H9 (cell line): Measurements from ENCODE around the gene SCN5A. TPM values are rescaled to one million over a fixed set of nuclear protein-coding genes. Genes with fewer than 3 reads are reported as not detected.

Experiments
- DNase-seq: peaks from one replicate; pipeline ENCODE4 v3.0.0-alpha.2; 2017
- H2AFZ ChIP-seq: one replicate; pipeline ENCODE4 v1.6.1; 2013; ENCODE audit warnings: mild to moderate bottlenecking, low read length, control low read depth, moderate library complexity
- H2AK5ac ChIP-seq: 2 replicates; pipeline ENCODE4 v1.6.1; 2013; ENCODE audit warnings: low read length, control low read depth, mixed read lengths; ENCODE audit not compliant: insufficient read length
- H2BK120ac ChIP-seq: one replicate; pipeline ENCODE4 v1.6.1; 2013; ENCODE audit warnings: low read depth, mild to moderate bottlenecking, low read length, control low read depth, inconsistent platforms; ENCODE audit not compliant: poor library complexity, severe bottlenecking
- H2BK12ac ChIP-seq: 2 replicates; pipeline ENCODE4 v1.6.1; 2013; ENCODE audit warnings: low read length, control low read depth, mixed read lengths, low read depth; ENCODE audit not compliant: insufficient read length
- H2BK15ac ChIP-seq: 2 replicates; pipeline ENCODE4 v1.6.1; 2013; ENCODE audit warnings: low read depth, low read length, control low read depth
- H2BK20ac ChIP-seq: one replicate; pipeline ENCODE4 v1.6.1; 2013; ENCODE audit warnings: low read depth, mild to moderate bottlenecking, low read length, control low read depth, inconsistent platforms; ENCODE audit not compliant: poor library complexity, severe bottlenecking
- H2BK5ac ChIP-seq: 2 replicates; pipeline ENCODE4 v1.6.1; 2013; ENCODE audit warnings: low read length, control low read depth, mixed read lengths; ENCODE audit not compliant: insufficient read length
- H3K14ac ChIP-seq: 2 replicates; pipeline ENCODE4 v1.6.1; 2013; ENCODE audit warnings: low read length, control low read depth; ENCODE audit not compliant: insufficient read depth
- H3K18ac ChIP-seq: 2 replicates; pipeline ENCODE4 v1.6.1; 2013; ENCODE audit warnings: low read depth, mild to moderate bottlenecking, mixed read lengths, low read length, control low read depth; ENCODE audit not compliant: insufficient read length
- H3K23ac ChIP-seq: 2 replicates; pipeline ENCODE4 v1.6.1; 2013; ENCODE audit warnings: low read length, control low read depth, mixed read lengths, low read depth; ENCODE audit not compliant: insufficient read length
- H3K23me2 ChIP-seq: 2 replicates; pipeline ENCODE4 v1.6.1; 2013; ENCODE audit warnings: low read depth, mild to moderate bottlenecking, mixed read lengths, low read length, control low read depth; ENCODE audit not compliant: insufficient read length, poor library complexity, severe bottlenecking
- H3K27ac ChIP-seq: 2 replicates; pipeline ENCODE4 v1.5.1; 2013; ENCODE audit warnings: low read length, control low read depth, mixed read lengths, low read depth; ENCODE audit not compliant: insufficient read length
- H3K27me3 ChIP-seq: 2 replicates; pipeline ENCODE4 v1.6.1; 2013; ENCODE audit warnings: low read length, control low read depth, inconsistent platforms; ENCODE audit not compliant: insufficient read depth
- H3K4ac ChIP-seq: 2 replicates; pipeline ENCODE4 v1.6.1; 2013; ENCODE audit warnings: low read depth, mild to moderate bottlenecking, control low read depth, inconsistent platforms, low read length, moderate library complexity
- H3K4me1 ChIP-seq: 2 replicates; pipeline ENCODE4 v1.6.1; 2013; ENCODE audit warnings: low read length, control low read depth, inconsistent platforms; ENCODE audit not compliant: insufficient read depth
- H3K4me2 ChIP-seq: 2 replicates; pipeline ENCODE4 v1.6.1; 2013; ENCODE audit warnings: low read length, control low read depth, mixed read lengths; ENCODE audit not compliant: insufficient read length, insufficient read depth
- H3K56ac ChIP-seq: 2 replicates; pipeline ENCODE4 v1.6.1; 2013; ENCODE audit warnings: low read depth, mild to moderate bottlenecking, mixed read lengths, low read length, control low read depth; ENCODE audit not compliant: insufficient read length
- H3K79me1 ChIP-seq: 2 replicates; pipeline ENCODE4 v1.6.1; 2013; ENCODE audit warnings: low read depth, mild to moderate bottlenecking, moderate library complexity, low read length, control low read depth, inconsistent platforms; ENCODE audit not compliant: insufficient read depth, poor library complexity, severe bottlenecking
- H3K79me2 ChIP-seq: 2 replicates; pipeline ENCODE4 v1.6.1; 2013; ENCODE audit warnings: low read length, control low read depth, inconsistent platforms; ENCODE audit not compliant: insufficient read depth
- H3K9ac ChIP-seq: 2 replicates; pipeline ENCODE4 v1.6.1; 2013; ENCODE audit warnings: low read length, control low read depth, mixed read lengths; ENCODE audit not compliant: insufficient read length; ENCODE audit errors: extremely low read depth
- H3K9me3 ChIP-seq: one replicate; pipeline ENCODE4 v1.6.1; 2013; ENCODE audit warnings: low read depth, low read length, inconsistent platforms; ENCODE audit not compliant: control insufficient read depth
- H3T11ph ChIP-seq: one replicate; pipeline ENCODE4 v1.6.1; 2013; ENCODE audit warnings: mild to moderate bottlenecking, low read length, control low read depth, inconsistent platforms
- H4K20me1 ChIP-seq: one replicate; pipeline ENCODE4 v1.6.1; 2013; ENCODE audit not compliant: control insufficient read depth, insufficient read length, insufficient read depth
- H4K5ac ChIP-seq: 2 replicates; pipeline ENCODE4 v1.6.1; 2013; ENCODE audit warnings: low read depth, mild to moderate bottlenecking, mixed read lengths, low read length, control low read depth; ENCODE audit not compliant: insufficient read length
- H4K8ac ChIP-seq: replicated peaks from 2 replicates; pipeline ENCODE4 v1.6.1; 2013; ENCODE audit warnings: low read length, control low read depth, mixed read lengths, low read depth; ENCODE audit not compliant: insufficient read length
- H4K91ac ChIP-seq: 2 replicates; pipeline ENCODE4 v1.6.1; 2013; ENCODE audit warnings: low read depth, mild to moderate bottlenecking, moderate library complexity, mixed read lengths, low read length, control low read depth; ENCODE audit not compliant: insufficient read length
- H3K27ac Mint-ChIP-seq, 3 experiments: 2 replicates in 2 of 3; 3 replicates in 1 of 3; pipeline ENCODE4 v1.8.0; 2020 to 2021; ENCODE audit warnings: mixed read lengths in 3 of 3, mild to moderate bottlenecking in 1 of 3, moderate library complexity in 1 of 3
- H3K27me3 Mint-ChIP-seq: 2 replicates; pipeline ENCODE4 v1.8.0; 2021; ENCODE audit warnings: low read depth, mild to moderate bottlenecking, moderate library complexity, mixed read lengths
- H3K36me3 Mint-ChIP-seq, 3 experiments: 2 replicates in 2 of 3; 3 replicates in 1 of 3; pipeline ENCODE4 v1.8.0; 2020 to 2021; ENCODE audit warnings: low read depth in 3 of 3, mixed read lengths in 3 of 3; ENCODE audit not compliant: insufficient read depth in 1 of 3
- H3K4me1 Mint-ChIP-seq, 2 experiments: 2 replicates each; pipeline ENCODE4 v1.8.0; 2020; ENCODE audit warnings: mixed read lengths in 2 of 2
- H3K4me3 Mint-ChIP-seq, 2 experiments: 2 replicates in 1 of 2; 3 replicates in 1 of 2; pipeline ENCODE4 v1.8.0; 2020 to 2021; ENCODE audit warnings: mild to moderate bottlenecking in 2 of 2, mixed read lengths in 2 of 2, moderate library complexity in 1 of 2
- H3K9me3 Mint-ChIP-seq, 2 experiments: 2 replicates in 1 of 2; 3 replicates in 1 of 2; pipeline ENCODE4 v1.8.0; 2020; ENCODE audit warnings: mild to moderate bottlenecking in 2 of 2, mixed read lengths in 2 of 2, moderate library complexity in 1 of 2
- WGBS: extraction: QIAGEN DNeasy Blood & Tissue Kit; methylation state at CpG from one replicate; pipeline ENCODE4 v1.1.7; 2013; ENCODE audit warnings: missing lambda C conversion rate, low lambda C conversion rate, mixed read lengths; ENCODE audit not compliant: insufficient read length; ENCODE audit errors: extremely low coverage; 5-methylcytosine and 5-hydroxymethylcytosine counted together
- total RNA-seq: library from RNA; stranded (reverse); gene quantifications from 2 replicates; pipeline ENCODE4 v1.2.1, GENCODE V29; 2021
- TF ChIP-seq, protein P1 (sequence below): fragments of 200-600 bp; sonication (generic); conservative IDR thresholded peaks from 3 replicates; pipeline ENCODE4 v1.8.0; 2021; ENCODE audit warnings: antibody characterized with exemption, mild to moderate bottlenecking

Gene SCN5A
- total RNA-seq, 1 experiment from 2014 or later, result 6.5 TPM

DNA sequence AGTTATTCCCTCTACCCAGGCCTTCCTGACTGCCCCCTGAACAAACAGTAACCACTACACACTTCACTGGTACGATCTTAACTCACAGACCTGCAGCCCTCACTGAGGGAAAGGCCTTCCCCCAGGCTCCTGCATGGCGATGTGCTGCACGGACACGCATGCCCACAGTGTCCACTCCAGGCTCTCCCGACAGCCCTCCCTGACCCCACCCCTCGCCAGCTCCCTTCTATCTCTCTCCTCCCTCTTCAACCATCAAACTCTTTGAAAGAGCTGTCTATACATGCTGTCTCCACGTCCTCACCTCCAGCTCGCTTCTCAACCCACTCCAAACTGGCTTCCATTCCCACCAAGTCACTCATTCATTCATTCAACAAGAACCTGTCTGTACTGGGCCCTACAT is 3.9 kb downstream of the SCN5A start:
- H2BK20ac ChIP-seq, result no peak overlapping the region
- peaks cover 3% of the 10 kb centered on the region for H4K20me1 ChIP-seq
- H4K5ac ChIP-seq, result no peak overlapping the region
- TF ChIP-seq, protein P1, sequence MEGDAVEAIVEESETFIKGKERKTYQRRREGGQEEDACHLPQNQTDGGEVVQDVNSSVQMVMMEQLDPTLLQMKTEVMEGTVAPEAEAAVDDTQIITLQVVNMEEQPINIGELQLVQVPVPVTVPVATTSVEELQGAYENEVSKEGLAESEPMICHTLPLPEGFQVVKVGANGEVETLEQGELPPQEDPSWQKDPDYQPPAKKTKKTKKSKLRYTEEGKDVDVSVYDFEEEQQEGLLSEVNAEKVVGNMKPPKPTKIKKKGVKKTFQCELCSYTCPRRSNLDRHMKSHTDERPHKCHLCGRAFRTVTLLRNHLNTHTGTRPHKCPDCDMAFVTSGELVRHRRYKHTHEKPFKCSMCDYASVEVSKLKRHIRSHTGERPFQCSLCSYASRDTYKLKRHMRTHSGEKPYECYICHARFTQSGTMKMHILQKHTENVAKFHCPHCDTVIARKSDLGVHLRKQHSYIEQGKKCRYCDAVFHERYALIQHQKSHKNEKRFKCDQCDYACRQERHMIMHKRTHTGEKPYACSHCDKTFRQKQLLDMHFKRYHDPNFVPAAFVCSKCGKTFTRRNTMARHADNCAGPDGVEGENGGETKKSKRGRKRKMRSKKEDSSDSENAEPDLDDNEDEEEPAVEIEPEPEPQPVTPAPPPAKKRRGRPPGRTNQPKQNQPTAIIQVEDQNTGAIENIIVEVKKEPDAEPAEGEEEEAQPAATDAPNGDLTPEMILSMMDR, result no peak
- H3K4me1 ChIP-seq, result 0 out of 2 replicates have a peak, but pooled peaks cover 4% of the 10 kb centered on the region
- DNase-seq, result no peak
- no peaks in the 10 kb centered on the region for H3K79me1 ChIP-seq
- H3K23ac ChIP-seq, result no peak overlapping the region
- no peaks in the 10 kb centered on the region for H3K9me3 ChIP-seq
- no peak overlapping the region for H2BK12ac ChIP-seq
- H3T11ph ChIP-seq, result no peak overlapping the region
- no peak overlapping the region for H3K9ac ChIP-seq
- WGBS, result no CpG with 5 or more reads among the region's 8 CpGs
- H3K79me2 ChIP-seq, result no peaks in the 10 kb centered on the region
- Mint-ChIP-seq H3K9me3 (no peaks in the 10 kb centered on the region), H3K36me3 (no peaks in the 10 kb centered on the region; a peak in 1 of 7 replicates), H3K4me3 (no peak overlapping the region), H3K27me3 (peaks cover 20% of the 10 kb centered on the region), H3K4me1 (peaks cover 18 to 23% of the 10 kb centered on the region in 2 experiments), H3K27ac (no peak overlapping the region)
- no peak overlapping the region for H4K91ac ChIP-seq
- peaks cover 17% of the 10 kb centered on the region; the same call in 1 of the 2 replicates for H3K27me3 ChIP-seq
- H2AK5ac ChIP-seq, result no peak overlapping the region
- no peak overlapping the region for H3K27ac ChIP-seq
- no peak overlapping the region for H3K4me2 ChIP-seq
- H3K4ac ChIP-seq, result no peak overlapping the region
- H2BK5ac ChIP-seq, result no peak overlapping the region
- peaks cover 9% of the 10 kb centered on the region for H3K23me2 ChIP-seq
- H2BK120ac ChIP-seq, result no peak overlapping the region
- H3K14ac ChIP-seq, result no peak overlapping the region
- no peak overlapping the region for H2BK15ac ChIP-seq
- H2AFZ ChIP-seq, result no peak overlapping the region
- no peak overlapping the region for H3K18ac ChIP-seq
- H3K56ac ChIP-seq, result no peak overlapping the region
- H4K8ac ChIP-seq, result no peak overlapping the region
